ENCODE results near the gene INPP5D.
A peak's percentile ranks its signal among the peaks of the same experiment; 100 is the strongest.

The INPP5D gene

GRCh38 chr2:233137040-233137439, 76.9 kb downstream of the INPP5D start:
- no peak overlapping the region for H3K4me3 ChIP-seq (ENCODE audit: low read depth, low read length)
- H3K27ac ChIP-seq = no peak overlapping the region
- H3K36me3 ChIP-seq = no peaks in the 10 kb centered on the region
- peaks cover 3% of the 10 kb centered on the region for H3K9me3 ChIP-seq (ENCODE audit: severe bottlenecking)
- no peak for DNase-seq
- TF ChIP-seq, protein P1, sequence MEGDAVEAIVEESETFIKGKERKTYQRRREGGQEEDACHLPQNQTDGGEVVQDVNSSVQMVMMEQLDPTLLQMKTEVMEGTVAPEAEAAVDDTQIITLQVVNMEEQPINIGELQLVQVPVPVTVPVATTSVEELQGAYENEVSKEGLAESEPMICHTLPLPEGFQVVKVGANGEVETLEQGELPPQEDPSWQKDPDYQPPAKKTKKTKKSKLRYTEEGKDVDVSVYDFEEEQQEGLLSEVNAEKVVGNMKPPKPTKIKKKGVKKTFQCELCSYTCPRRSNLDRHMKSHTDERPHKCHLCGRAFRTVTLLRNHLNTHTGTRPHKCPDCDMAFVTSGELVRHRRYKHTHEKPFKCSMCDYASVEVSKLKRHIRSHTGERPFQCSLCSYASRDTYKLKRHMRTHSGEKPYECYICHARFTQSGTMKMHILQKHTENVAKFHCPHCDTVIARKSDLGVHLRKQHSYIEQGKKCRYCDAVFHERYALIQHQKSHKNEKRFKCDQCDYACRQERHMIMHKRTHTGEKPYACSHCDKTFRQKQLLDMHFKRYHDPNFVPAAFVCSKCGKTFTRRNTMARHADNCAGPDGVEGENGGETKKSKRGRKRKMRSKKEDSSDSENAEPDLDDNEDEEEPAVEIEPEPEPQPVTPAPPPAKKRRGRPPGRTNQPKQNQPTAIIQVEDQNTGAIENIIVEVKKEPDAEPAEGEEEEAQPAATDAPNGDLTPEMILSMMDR (IDR thresholded peaks at IDR 0.05; ENCODE audit: low read depth, low read length) = no peak
- no peaks in the 10 kb centered on the region for H3K27me3 ChIP-seq (ENCODE audit: insufficient read depth, low read depth, severe bottlenecking)

- Histone ChIP-seq H3K4me3 (ENCODE audit: low read depth, low read length) (no peak overlapping the region), H3K27me3 (ENCODE audit: insufficient read depth, low read depth, severe bottlenecking) (no peaks in the 10 kb centered on the region), H3K9me3 (ENCODE audit: severe bottlenecking) (peaks cover 3% of the 10 kb centered on the region), H3K36me3 (no peaks in the 10 kb centered on the region), H3K27ac (peak overlapping the region; percentile 58)
- TF ChIP-seq, protein P1 (IDR thresholded peaks at IDR 0.05; ENCODE audit: low read depth, low read length) = no peak
- no peak for DNase-seq
Observed at GRCh38 chr2:233140077-233140585, 80.0 kb downstream of the INPP5D start.

DNA sequence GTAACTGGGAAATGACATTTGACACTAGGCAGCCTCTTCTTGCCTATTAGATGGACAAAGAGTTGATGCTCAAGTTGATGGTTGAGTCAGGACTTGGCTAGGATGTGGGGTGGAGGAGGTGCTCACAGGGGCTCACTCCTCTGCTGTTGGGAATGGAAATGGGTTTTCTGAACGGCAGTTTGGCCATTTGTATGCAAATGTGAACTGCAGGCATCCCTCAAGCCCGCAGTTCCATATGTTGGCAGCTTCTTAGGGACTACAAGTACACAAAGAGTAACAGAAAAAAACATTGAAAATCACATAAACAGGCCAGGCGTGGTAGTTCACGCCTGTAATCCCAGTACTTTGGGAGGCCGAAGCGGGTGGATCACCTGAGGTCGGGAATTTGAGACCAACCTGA, 80.8 kb downstream of the INPP5D start:
- Histone ChIP-seq H3K36me3 (no peaks in the 10 kb centered on the region; the same call in 1 of the 2 replicates), H3K27ac (no peak overlapping the region), H3K27me3 (ENCODE audit: insufficient read depth, low read depth, severe bottlenecking) (no peaks in the 10 kb centered on the region), H3K9me3 (ENCODE audit: severe bottlenecking) (peaks cover 3% of the 10 kb centered on the region), H3K4me3 (ENCODE audit: low read depth, low read length) (no peak overlapping the region)
- DNase-seq = no peak
- TF ChIP-seq, protein P1 (IDR thresholded peaks at IDR 0.05; ENCODE audit: low read depth, low read length) = no peak

DNA sequence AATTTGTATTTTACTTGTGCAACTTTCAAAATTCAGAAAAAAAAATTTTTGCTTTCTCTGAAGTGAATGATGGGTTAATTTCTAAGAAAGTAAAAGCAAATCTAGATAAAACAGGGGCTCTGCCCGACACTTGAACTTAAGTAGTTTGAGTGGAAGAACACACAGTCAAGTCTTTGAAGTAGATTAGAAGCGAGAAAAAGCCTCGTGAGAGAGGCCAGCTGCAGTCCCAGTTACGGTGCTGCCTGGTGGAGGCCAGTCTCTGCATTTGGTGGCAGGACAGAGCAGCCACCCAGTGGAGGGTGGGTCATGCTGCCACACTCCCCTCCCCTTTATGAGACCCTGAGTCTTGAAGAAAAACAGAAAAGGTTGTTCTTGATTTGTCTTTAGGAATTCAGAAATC, 81.8 kb downstream of the INPP5D start:
- Histone ChIP-seq H3K9me3 (ENCODE audit: severe bottlenecking) (peaks cover 3% of the 10 kb centered on the region), H3K36me3 (peaks cover 3% of the 10 kb centered on the region), H3K27ac (no peak overlapping the region), H3K4me3 (ENCODE audit: low read depth, low read length) (no peak overlapping the region), H3K27me3 (ENCODE audit: insufficient read depth, low read depth, severe bottlenecking) (no peaks in the 10 kb centered on the region)
- no peak for DNase-seq
- TF ChIP-seq, protein P1 (IDR thresholded peaks at IDR 0.05; ENCODE audit: low read depth, low read length) = no peak

DNA sequence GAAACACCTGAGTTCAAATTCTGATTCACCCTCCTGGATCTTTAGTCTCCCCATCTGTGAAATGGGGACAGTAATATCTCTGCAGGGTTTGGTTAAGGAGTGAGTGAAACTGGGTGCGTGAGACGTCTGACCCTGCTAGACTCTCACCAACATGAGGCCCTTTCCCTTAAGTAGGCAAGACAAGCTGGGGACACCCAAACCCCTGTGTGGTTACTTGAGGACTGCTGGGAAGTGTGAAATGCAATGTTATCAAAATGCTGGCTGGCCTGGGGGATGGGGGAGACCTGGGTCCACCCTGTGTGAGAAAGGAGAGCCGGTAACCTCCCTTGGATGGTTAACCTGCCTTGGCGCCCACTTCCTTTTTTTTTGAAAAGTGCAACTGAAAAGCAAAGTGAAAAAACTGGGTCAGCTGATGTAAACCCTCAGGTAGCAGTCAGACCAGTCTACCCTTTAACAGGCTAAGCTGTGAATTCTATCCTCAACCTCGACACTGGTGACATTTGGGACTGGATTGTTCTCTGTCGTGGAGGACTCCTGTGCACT, 82.3 kb downstream of the INPP5D start:
- Histone ChIP-seq H3K4me3 (ENCODE audit: low read depth, low read length) (no peak overlapping the region), H3K27ac (no peak overlapping the region), H3K27me3 (ENCODE audit: insufficient read depth, low read depth, severe bottlenecking) (no peaks in the 10 kb centered on the region), H3K36me3 (peaks cover 6% of the 10 kb centered on the region), H3K9me3 (ENCODE audit: severe bottlenecking) (peaks cover 3% of the 10 kb centered on the region)
- TF ChIP-seq, protein P1 (IDR thresholded peaks at IDR 0.05; ENCODE audit: low read depth, low read length) = no peak
- no peak for DNase-seq

Data from WERI-Rb-1 (cell line).